AG08395 (cell line): ENCODE results near the gene SGSM2.

Source experiments
- DNase-seq: peaks from one replicate; pipeline ENCODE4 v3.0.0; 2012; ENCODE audit warnings: mixed read lengths, low spot score

SGSM2 gene

DNA sequence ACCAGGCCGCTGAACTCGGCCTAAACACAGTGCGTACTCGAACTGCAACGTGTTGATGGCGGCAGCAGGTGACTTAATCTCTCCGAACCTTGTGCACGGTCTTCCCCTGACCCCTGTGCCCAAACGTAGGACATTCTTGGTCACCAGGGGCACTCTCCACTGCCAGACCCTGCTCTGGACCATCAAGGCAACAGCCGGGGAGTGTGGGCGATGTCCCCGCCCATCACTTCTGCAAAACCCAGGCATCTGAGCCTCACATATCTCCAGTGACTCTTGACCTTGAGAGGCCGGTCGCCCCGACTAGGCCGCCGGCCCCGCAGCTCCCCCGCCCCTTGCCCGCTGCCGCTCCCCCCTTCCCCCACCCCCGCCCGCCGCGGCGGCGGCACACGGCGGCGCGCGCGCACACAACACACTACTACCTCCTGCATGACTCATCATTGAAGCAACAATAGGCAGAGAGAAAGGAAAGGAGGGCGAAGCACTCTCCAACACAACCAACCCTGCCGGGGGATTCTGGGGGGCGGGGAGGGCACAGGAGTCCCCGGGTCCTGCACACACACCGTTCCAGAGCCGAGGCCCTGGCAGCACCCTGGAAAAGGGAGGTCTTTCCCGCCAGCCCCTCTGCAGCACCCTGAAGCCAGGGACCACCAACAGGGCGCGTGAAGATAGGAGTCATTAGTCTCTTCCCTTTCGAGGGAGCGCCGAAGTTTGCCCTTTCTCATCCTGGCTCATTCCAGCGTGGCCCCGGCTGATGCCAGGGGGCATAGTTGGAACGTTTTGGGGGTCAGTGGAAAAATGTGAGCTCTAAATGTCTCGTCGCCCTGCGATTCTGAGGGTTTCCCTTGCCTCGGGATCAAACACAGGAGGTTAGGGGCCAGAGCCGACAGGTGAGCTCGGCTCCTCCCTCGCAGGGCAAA, 61.6 kb downstream of the SGSM2 start:
- peak; percentile 51 for DNase-seq

DNA sequence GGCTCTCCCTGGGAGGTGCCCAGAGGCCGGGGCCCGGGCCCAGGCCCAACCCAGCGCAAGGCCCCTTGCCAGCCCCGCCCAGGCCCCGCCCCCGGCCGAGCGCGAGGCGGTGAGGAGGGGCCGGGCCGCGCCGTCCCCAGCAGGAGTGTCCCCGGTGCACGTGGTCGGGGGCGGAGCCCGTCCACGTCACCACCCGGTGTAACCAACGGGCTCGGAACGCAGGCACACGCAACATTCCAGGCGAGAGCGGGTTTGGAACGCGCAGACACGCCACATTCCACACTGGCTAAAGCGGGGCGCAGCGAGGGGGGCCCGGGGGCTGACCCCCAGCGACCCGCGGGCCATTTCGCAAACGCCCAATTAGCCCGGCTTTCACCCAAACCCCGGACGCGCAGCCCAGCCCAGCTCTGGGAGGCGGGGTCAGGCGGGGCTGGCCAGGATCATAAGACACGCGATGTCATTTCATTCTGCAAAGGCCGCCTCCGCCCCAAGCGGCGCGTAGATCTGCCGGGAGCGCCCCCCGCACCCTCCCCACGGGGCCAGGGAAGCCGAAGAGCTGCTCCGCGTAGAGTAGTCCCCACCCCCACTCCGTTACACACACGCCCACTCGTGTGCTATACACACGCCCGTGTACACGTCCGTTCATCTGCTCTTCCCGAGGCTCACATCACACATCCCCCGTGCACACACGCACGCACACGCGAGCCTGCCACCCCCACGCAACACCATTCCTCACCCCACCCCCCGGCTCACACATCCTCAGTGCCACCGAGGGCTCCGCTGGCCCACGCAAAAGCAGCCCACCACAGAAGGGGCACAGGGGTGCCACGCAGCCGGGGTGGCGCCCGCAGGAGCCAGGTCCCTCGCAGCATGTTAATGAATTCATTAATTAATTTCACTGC, 62.5 kb downstream of the SGSM2 start:
- DNase-seq, result peak; percentile 93

DNA sequence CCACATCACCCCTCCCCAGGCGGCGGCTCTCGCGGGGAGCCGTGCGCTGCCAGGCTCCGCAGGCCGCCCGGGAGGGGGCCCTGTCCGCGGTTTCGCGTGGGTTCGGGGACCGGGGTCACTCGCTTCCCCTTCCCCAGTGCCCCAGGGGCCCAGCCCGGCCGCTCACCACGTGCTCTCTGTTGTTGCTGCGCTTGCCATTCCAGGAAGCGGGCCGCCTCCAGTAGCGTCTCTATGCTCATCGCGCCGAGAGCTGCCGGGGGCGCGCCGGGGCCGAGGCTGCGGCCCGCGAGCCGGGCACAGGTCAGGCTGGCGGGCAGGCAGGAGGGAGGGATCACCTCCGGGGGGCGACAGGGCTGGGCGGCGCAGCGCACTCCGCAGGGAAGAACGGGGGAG, 63.2 kb downstream of the SGSM2 start:
- DNase-seq, result no peak

- DNase-seq, result peak; percentile 92
Measured at GRCh38 chr17:2400877-2401425, 63.6 kb downstream of the SGSM2 start, which contains the start of gene MNT. Gene MNT (minus strand): TSS chr17:2401060. CDS start chr17:2400712, 348 bp downstream.

GRCh38 chr17:2401426-2402221, 64.3 kb downstream of the SGSM2 start:
- DNase-seq, result peak; percentile 92

- no peak for DNase-seq
Measured at GRCh38 chr17:2402544-2402943, 65.2 kb downstream of the SGSM2 start.

DNA sequence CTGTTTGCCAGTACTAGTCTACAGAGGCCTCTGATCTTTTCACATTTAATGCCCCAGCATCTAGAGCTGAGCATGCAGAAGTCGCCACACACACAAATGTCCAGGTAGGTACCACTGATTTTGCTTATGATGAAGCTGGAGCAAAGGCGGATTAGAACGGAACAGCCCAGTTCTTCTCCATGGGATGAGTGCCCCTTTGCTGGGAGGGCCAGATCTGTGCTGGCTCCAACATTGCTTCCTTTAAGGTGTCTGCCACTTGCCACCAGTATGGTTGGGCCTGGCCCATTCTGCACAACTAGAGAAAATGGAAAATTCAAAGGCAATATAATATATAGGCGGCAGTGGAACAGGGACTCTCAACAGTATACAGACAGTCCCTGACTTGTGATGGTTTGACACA, 65.7 kb downstream of the SGSM2 start:
- DNase-seq, result no peak

GRCh38 chr17:2405247-2405926, 68.1 kb downstream of the SGSM2 start:
- DNase-seq, result peak; percentile 69

DNA sequence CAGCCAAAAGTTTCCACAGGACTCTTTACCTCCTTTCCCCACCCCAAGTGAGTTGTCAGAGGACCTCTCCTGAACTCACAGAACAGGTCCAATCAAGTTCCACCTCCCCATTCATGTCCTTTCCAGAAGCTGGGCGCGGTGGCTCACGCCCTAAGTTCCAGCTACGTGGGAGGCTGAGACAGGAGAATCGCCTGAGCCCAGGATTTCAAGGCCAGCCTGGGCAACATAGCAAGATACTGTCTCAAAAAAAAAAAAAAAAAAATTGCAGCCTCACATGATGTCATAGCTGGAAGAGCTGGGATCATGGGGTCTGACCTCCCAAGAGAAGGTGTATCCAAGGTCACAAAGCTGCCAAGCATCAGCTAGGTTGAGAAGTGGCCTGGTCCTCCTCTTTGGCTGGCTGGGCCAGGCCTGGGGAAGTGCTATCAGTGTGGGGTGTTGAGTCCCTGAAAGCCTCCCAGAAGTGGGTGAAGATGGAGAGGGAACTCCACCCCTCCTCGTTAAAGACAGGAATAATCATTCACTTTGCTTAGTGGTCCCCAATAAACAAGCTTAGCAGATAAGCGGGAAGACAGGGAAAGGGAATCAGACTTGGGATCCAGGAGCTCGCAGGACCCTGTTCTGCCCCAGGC, 69.1 kb downstream of the SGSM2 start:
- DNase-seq, result no peak

GRCh38 chr17:2406903-2407790, 69.8 kb downstream of the SGSM2 start:
- peak; percentile 84 for DNase-seq

- DNase-seq, result no peak
Measured at GRCh38 chr17:2410951-2411350, 73.7 kb downstream of the SGSM2 start.

GRCh38 chr17:2412561-2413021, 75.3 kb downstream of the SGSM2 start:
- peak; percentile 61 for DNase-seq

DNA sequence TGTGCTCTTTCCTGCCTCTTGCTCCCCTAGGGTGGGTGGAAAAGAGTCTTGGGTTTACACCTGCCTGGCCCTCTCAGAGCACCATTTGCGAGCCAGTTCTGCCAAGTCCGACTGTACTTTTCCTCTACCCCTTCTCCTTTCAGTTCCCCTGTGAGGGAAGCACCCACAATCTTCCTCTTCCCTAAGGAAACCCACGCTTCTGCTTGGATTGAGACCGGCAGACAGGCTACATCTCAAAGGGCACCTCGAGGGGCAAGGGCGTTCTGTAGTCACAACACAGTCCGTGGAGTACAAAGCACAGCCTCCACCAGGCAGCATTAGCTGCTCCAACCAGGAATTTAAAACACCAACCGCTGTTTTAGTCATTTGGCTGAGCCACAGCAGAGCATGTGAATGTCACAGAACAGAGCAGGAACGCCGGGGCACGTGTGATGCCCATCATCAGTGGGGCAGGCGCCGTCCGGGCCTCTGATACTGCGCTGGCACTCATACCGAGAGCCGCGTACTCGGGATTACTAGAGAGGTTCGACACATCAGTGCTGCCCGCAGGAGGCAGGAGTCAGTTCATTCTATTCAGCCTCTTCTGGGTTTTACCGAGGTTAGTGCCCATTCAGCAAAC, 77.3 kb downstream of the SGSM2 start:
- no peak for DNase-seq

- DNase-seq, result no peak
Measured at GRCh38 chr17:2415081-2415480, 77.8 kb downstream of the SGSM2 start.

DNA sequence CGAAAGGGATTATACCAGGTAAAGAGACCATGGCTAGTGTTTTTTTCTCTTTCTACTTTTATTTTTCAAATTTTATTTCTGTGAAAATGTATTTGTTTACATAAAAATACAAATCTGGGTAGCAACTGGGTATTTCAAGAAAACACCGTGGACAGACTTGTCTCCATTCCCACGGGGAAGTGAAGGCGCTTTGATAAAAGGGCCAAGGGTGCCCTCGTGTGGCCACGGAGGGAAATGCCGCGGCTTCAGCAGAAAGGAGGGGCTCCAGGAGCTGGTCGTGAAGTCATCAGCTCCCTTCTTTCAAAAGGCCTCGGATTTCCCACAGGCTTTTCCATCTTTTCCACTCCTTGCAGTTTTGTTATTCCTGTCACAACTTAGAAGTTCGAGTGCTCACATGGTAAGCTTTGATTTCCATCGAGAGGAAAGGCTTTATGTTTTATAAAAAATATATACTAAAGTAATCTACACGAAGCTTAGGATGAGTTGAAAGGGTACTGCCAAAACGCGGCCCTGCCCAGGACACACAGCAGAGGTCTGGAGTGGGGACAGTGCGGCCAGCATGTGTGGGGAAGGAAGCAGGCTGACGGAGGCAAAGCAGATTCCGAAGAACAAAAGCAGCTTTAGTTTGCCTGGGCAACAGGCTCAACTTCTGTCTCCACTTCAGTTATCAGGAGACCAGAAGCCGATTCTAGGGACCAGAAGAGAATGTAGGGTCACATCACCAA, 78.9 kb downstream of the SGSM2 start:
- DNase-seq, result peak; percentile 87

- DNase-seq, result no peak
Measured at GRCh38 chr17:2418572-2418971, 81.3 kb downstream of the SGSM2 start.

DNA sequence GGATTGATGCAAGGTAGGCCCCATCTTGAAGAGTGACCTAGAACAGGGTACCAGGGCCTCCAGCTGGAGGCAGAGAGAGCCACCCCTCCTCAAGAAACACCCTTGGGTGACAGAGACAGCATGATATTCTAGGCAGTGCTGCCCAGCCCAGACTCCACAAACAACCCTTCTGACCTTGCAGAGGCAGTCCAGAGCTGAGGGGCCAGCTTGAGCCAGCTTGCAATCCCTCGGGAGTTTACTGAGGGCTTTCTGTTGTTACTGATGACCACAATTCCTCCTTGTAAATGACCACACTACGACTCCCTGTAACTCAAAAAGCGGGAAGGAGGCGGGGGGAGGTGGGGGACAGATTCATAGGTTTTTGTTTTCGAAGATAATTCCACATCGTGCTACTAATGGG, 82.2 kb downstream of the SGSM2 start:
- no peak for DNase-seq

GRCh38 chr17:2420176-2420575, 82.9 kb downstream of the SGSM2 start:
- no peak for DNase-seq
